GM12878 (cell line): ENCODE measurements around the gene GRAMD1B. TPM values are rescaled to one million over a fixed set of nuclear protein-coding genes. Genes with fewer than 3 reads are reported as not detected.

Experiments
- ATAC-seq: fragments of 200-7000 bp; cut with Tn5 transposase; 3 replicates; pipeline ENCODE4 v1.9.1; 2020; ENCODE audit warnings: mild to moderate bottlenecking, moderate library complexity
- BruUV-seq: library from RNA; stranded (reverse); fragments of 400-500 nt; replicated peaks from 2 replicates; lab custom pipeline; 2021; lab: Mats Ljungman, UMichigan
- CTCF ChIA-PET: fragments of 300-600 bp; sonication (Branson Sonifier 250); formaldehyde crosslinking; extraction: SDS; loops from one replicate; lab custom pipeline; 2021; ENCODE audit warnings: inconsistent platforms; lab: Yijun Ruan, JAX
- POLR2A ChIA-PET: fragments of 350-600 bp; formaldehyde crosslinking; extraction: SDS; loops from one replicate; lab custom pipeline; 2021; ENCODE audit warnings: inconsistent platforms; lab: Charles Lee
- RAD21 ChIA-PET: fragments of 300-600 bp; sonication (Branson Sonifier 250); formaldehyde crosslinking; loops from one replicate; lab custom pipeline; 2023; ENCODE audit warnings: antibody characterized with exemption; ENCODE audit not compliant: unreplicated experiment; lab: Charles Lee
- SMC1A ChIA-PET: fragments of 300-600 bp; sonication (Branson Sonifier 250); formaldehyde crosslinking; loops from one replicate; lab custom pipeline; 2023; ENCODE audit not compliant: unreplicated experiment, uncharacterized antibody; lab: Charles Lee
- DNase-seq: peaks from one replicate; pipeline ENCODE4 v3.0.0-alpha.2; 2011; ENCODE audit warnings: low read depth, low spot score
- FAIRE-seq: peaks from 3 replicates; lab custom pipeline; 2011; peaks lifted over from hg19 to GRCh38; lab: Jason Lieb, UNC
- H2AFZ ChIP-seq: 2 replicates; pipeline ENCODE4 v1.6.0; 2011; ENCODE audit warnings: low read depth, low read length, control low read depth; ENCODE audit not compliant: control insufficient read depth
- H3K27ac ChIP-seq: 2 replicates; pipeline ENCODE4 v1.5.1; 2011; ENCODE audit warnings: control low read depth; ENCODE audit not compliant: control insufficient read depth, insufficient read depth
- H3K27me3 ChIP-seq, 2 experiments: replicated peaks in 1 of 2; 2 replicates each; pipeline versions ENCODE4 v1.6.0 to v1.6.1; 2011; ENCODE audit warnings: low read length in 1 of 2; ENCODE audit not compliant: control insufficient read depth in 2 of 2, insufficient read depth in 2 of 2
- H3K36me3 ChIP-seq, 2 experiments: 2 replicates each; pipeline ENCODE4 v1.5.1; 2011; ENCODE audit warnings: low read length in 1 of 2; ENCODE audit not compliant: control insufficient read depth in 2 of 2, insufficient read depth in 2 of 2
- H3K4me1 ChIP-seq: 2 replicates; pipeline ENCODE4 v1.6.1; 2011; ENCODE audit warnings: mild to moderate bottlenecking, low read length, moderate library complexity, mixed read lengths; ENCODE audit not compliant: control insufficient read depth, insufficient read depth
- H3K4me2 ChIP-seq: 2 replicates; pipeline ENCODE4 v1.6.0; 2011; ENCODE audit warnings: control low read depth; ENCODE audit not compliant: control insufficient read depth, insufficient read depth
- H3K4me3 ChIP-seq: fragments of 200-600 bp; sonication (generic); 2 replicates; pipeline ENCODE4 v1.5.1; 2016
- H3K79me2 ChIP-seq: 2 replicates; pipeline ENCODE4 v1.6.0; 2011; ENCODE audit warnings: low read length; ENCODE audit not compliant: control insufficient read depth, insufficient read depth
- H3K9ac ChIP-seq: 2 replicates; pipeline ENCODE4 v1.8.0; 2011; ENCODE audit warnings: low read length, control low read depth, mixed read lengths; ENCODE audit not compliant: control insufficient read depth, insufficient read depth
- H3K9me3 ChIP-seq: replicated peaks from 3 replicates; pipeline ENCODE4 v1.5.1; 2011; ENCODE audit warnings: mild to moderate bottlenecking, low read length; ENCODE audit not compliant: control insufficient read depth, insufficient read depth
- H4K20me1 ChIP-seq: 2 replicates; pipeline ENCODE4 v1.6.0; 2011; ENCODE audit not compliant: control insufficient read depth, insufficient read depth
- BRCA1 ChIP-seq: IDR thresholded peaks from 2 replicates; pipeline ENCODE4 v1.6.1; 2011; ENCODE audit warnings: low read depth, low read length, improper control_type of control experiment
- CBX3 ChIP-seq: fragments of 200-600 bp; sonication (generic); IDR thresholded peaks from 2 replicates; pipeline ENCODE4 v1.6.1; 2016; ENCODE audit warnings: low read depth, borderline replicate concordance
- CHD2 ChIP-seq: IDR thresholded peaks from 2 replicates; pipeline ENCODE4 v1.6.1; 2011; ENCODE audit warnings: low read depth, low read length, improper control_type of control experiment, borderline replicate concordance
- EED ChIP-seq: sonication (generic); IDR thresholded peaks from 2 replicates; pipeline ENCODE4 v1.6.1; 2016; ENCODE audit warnings: antibody characterized with exemption, low read depth
- FOXK2 ChIP-seq: fragments of 450-650 bp; IDR thresholded peaks from 2 replicates; pipeline ENCODE4 v1.6.1; 2017; ENCODE audit warnings: mild to moderate bottlenecking, moderate library complexity
- GABPA ChIP-seq: IDR thresholded peaks from 2 replicates; pipeline ENCODE4 v1.6.1; 2014; ENCODE audit warnings: antibody characterized with exemption, low read depth, mild to moderate bottlenecking, inconsistent platforms
- GATAD2B ChIP-seq: fragments of 450-650 bp; conservative IDR thresholded peaks from 2 replicates; pipeline ENCODE4 v1.6.1; 2017; ENCODE audit warnings: low read depth, mild to moderate bottlenecking, moderate library complexity
- IKZF1 ChIP-seq: fragments of 450-650 bp; conservative IDR thresholded peaks from 2 replicates; pipeline ENCODE4 v1.6.1; 2017; ENCODE audit warnings: antibody characterized with exemption, mild to moderate bottlenecking
- NBN ChIP-seq: fragments of 450-650 bp; IDR thresholded peaks from 2 replicates; pipeline ENCODE4 v1.6.1; 2016
- RBBP5 ChIP-seq: fragments of 200-600 bp; sonication (generic); conservative IDR thresholded peaks from 2 replicates; pipeline ENCODE4 v1.6.1; 2016
- SIN3A ChIP-seq: IDR thresholded peaks from 2 replicates; pipeline ENCODE4 v1.6.1; 2012; ENCODE audit warnings: low read depth, low read length, improper control_type of control experiment
- SRF ChIP-seq, 2 experiments: IDR thresholded peaks; 2 replicates each; pipeline ENCODE4 v1.6.1; 2011; ENCODE audit warnings: low read depth in 2 of 2, low read length in 2 of 2, mild to moderate bottlenecking in 1 of 2, moderate library complexity in 1 of 2
- ZNF207 ChIP-seq: fragments of 450-650 bp; IDR thresholded peaks from 2 replicates; pipeline ENCODE4 v1.6.1; 2014; ENCODE audit warnings: antibody characterized with exemption, mild to moderate bottlenecking, borderline replicate concordance
- ZSCAN29 ChIP-seq: fragments of 450-650 bp; IDR thresholded peaks from 2 replicates; pipeline ENCODE4 v1.6.1; 2017; ENCODE audit warnings: mild to moderate bottlenecking, moderate library complexity
- WGBS: methylation state at CpG from one replicate; pipeline ENCODE4 v1.1.6; 2016; ENCODE audit warnings: low lambda C conversion rate; ENCODE audit not compliant: insufficient replicate concordance, insufficient coverage; ENCODE audit errors: missing lambda C conversion rate; 5-methylcytosine and 5-hydroxymethylcytosine counted together
- in situ Hi-C: fragments of 300-500 bp; cut with MboI; formaldehyde crosslinking; loops from 9 replicates; pipeline ENCODE4 v1.14.3; 2018; ENCODE audit warnings: mixed read lengths
- intact Hi-C: fragments of 100-400 bp; cut with micrococcal nuclease; formaldehyde crosslinking; loops from one replicate; pipeline ENCODE4 v1.14.2; 2022; ENCODE audit not compliant: unreplicated experiment
- polyA plus RNA-seq, 11 experiments: library from polyadenylated mRNA; depleted of rRNA in 4 of 11; unstranded in 6 of 11; stranded (reverse) in 5 of 11; fragments of >200 nt; fragmentation: Nextera tagmentation in 4 of 11; fragmentation: Illumina TruSeq in 1 of 11; extraction: Ambion mirVana in 4 of 11; extraction: Trizol in 1 of 11; gene quantifications; 1 replicate in 1 of 11; 2 replicates in 10 of 11; pipeline versions ENCODE4 v1.2.1 to v1.2.3, GENCODE V29; 2011 to 2016; ENCODE audit warnings: inconsistent platforms in 2 of 11, missing spikeins in 2 of 11, low read depth in 1 of 11
- total RNA-seq, 4 experiments: library from RNA; depleted of rRNA in 3 of 4; stranded (reverse); fragments of >200 nt in 3 of 4; fragmentation: Illumina TruSeq in 1 of 4; extraction: Trizol in 1 of 4; gene quantifications; 2 replicates each; pipeline versions ENCODE4 v1.2.1 to v1.2.3, GENCODE V29; 2013 to 2021
- TF ChIP-seq, protein P1 (sequence below): fragments of 450-650 bp; IDR thresholded peaks from 2 replicates; pipeline ENCODE4 v1.6.1; 2016; ENCODE audit warnings: mild to moderate bottlenecking, moderate library complexity, borderline replicate concordance
- TF ChIP-seq, protein P2 (sequence below): fragments of 450-650 bp; IDR thresholded peaks from 2 replicates; pipeline ENCODE4 v1.6.1; 2017; ENCODE audit warnings: low read depth, mild to moderate bottlenecking, moderate library complexity
- TF ChIP-seq, protein P3 (sequence below): fragments of 450-650 bp; conservative IDR thresholded peaks from 2 replicates; pipeline ENCODE4 v1.6.1; 2017; ENCODE audit warnings: mild to moderate bottlenecking, moderate library complexity

Gene GRAMD1B
- total and polyA plus RNA-seq, 10 of the 15 experiments (the other 5 are each of a cell fraction or from before 2014, with no cell fraction given), result 1.9 to 49.1 (median 26.9) TPM

DNA sequence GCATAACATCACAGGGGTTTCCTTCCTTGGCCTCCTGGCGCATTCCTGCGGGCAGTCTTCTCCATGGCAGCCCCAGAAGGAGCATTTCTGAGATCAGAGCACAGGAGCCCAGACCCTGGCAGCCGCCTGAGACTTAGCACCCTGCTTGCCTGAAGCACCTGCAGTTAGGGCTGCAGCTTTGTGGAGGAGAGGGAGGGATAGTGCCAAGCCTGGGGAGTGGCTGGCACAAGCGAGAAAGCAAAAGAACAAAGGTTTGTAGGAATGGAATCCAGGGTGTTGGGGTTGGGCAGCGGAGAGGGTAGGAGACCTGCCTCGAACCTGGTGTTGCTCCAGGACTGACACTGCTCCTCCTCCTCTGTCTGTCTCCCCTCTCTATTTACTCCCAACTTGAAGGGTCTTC, 157.5 kb downstream of the GRAMD1B start:
- 35% methylated on average over 6 of the region's 6 CpGs for WGBS
- ChIA-PET SMC1A (no interaction called here), CTCF (no interaction called here), RAD21 (no interaction called here), POLR2A (no interaction called here)
- H3K4me2 ChIP-seq, result no peak overlapping the region
- no peak overlapping the region for H3K27ac ChIP-seq
- peaks cover 0 to 10% of the 10 kb centered on the region in 2 experiments; a peak in 3 of 4 replicates for H3K36me3 ChIP-seq
- H3K79me2 ChIP-seq, result no peaks in the 10 kb centered on the region
- TF ChIP-seq SRF (IDR thresholded peaks at IDR 0.05; ENCODE audit: low read depth in 2 of 2, low read length in 2 of 2) (no peak), IKZF1 (no peak), SIN3A (no peak), EED (no peak), CHD2 (no peak), FOXK2 (no peak), GABPA (no peak), NBN (no peak), ZNF207 (no peak), ZSCAN29 (no peak), GATAD2B (no peak), BRCA1 (no peak), RBBP5 (no peak), CBX3 (no peak)
- TF ChIP-seq, protein P1, sequence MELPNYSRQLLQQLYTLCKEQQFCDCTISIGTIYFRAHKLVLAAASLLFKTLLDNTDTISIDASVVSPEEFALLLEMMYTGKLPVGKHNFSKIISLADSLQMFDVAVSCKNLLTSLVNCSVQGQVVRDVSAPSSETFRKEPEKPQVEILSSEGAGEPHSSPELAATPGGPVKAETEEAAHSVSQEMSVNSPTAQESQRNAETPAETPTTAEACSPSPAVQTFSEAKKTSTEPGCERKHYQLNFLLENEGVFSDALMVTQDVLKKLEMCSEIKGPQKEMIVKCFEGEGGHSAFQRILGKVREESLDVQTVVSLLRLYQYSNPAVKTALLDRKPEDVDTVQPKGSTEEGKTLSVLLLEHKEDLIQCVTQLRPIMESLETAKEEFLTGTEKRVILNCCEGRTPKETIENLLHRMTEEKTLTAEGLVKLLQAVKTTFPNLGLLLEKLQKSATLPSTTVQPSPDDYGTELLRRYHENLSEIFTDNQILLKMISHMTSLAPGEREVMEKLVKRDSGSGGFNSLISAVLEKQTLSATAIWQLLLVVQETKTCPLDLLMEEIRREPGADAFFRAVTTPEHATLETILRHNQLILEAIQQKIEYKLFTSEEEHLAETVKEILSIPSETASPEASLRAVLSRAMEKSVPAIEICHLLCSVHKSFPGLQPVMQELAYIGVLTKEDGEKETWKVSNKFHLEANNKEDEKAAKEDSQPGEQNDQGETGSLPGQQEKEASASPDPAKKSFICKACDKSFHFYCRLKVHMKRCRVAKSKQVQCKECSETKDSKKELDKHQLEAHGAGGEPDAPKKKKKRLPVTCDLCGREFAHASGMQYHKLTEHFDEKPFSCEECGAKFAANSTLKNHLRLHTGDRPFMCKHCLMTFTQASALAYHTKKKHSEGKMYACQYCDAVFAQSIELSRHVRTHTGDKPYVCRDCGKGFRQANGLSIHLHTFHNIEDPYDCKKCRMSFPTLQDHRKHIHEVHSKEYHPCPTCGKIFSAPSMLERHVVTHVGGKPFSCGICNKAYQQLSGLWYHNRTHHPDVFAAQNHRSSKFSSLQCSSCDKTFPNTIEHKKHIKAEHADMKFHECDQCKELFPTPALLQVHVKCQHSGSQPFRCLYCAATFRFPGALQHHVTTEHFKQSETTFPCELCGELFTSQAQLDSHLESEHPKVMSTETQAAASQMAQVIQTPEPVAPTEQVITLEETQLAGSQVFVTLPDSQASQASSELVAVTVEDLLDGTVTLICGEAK, result no peak
- TF ChIP-seq, protein P2, sequence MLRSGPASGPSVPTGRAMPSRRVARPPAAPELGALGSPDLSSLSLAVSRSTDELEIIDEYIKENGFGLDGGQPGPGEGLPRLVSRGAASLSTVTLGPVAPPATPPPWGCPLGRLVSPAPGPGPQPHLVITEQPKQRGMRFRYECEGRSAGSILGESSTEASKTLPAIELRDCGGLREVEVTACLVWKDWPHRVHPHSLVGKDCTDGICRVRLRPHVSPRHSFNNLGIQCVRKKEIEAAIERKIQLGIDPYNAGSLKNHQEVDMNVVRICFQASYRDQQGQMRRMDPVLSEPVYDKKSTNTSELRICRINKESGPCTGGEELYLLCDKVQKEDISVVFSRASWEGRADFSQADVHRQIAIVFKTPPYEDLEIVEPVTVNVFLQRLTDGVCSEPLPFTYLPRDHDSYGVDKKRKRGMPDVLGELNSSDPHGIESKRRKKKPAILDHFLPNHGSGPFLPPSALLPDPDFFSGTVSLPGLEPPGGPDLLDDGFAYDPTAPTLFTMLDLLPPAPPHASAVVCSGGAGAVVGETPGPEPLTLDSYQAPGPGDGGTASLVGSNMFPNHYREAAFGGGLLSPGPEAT, result no peak
- TF ChIP-seq, protein P3, sequence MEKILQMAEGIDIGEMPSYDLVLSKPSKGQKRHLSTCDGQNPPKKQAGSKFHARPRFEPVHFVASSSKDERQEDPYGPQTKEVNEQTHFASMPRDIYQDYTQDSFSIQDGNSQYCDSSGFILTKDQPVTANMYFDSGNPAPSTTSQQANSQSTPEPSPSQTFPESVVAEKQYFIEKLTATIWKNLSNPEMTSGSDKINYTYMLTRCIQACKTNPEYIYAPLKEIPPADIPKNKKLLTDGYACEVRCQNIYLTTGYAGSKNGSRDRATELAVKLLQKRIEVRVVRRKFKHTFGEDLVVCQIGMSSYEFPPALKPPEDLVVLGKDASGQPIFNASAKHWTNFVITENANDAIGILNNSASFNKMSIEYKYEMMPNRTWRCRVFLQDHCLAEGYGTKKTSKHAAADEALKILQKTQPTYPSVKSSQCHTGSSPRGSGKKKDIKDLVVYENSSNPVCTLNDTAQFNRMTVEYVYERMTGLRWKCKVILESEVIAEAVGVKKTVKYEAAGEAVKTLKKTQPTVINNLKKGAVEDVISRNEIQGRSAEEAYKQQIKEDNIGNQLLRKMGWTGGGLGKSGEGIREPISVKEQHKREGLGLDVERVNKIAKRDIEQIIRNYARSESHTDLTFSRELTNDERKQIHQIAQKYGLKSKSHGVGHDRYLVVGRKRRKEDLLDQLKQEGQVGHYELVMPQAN, result no peak
- H3K4me3 ChIP-seq, result no peak overlapping the region
- no peak overlapping the region for H2AFZ ChIP-seq
- no peaks in the 10 kb centered on the region for H4K20me1 ChIP-seq
- no peak overlapping the region for H3K9ac ChIP-seq
- DNase-seq, result no peak
- no peaks in the 10 kb centered on the region for H3K9me3 ChIP-seq
- BruUV-seq, result no TSS peak
- in situ Hi-C loops, result no loop called here
- H3K4me1 ChIP-seq, result no peaks in the 10 kb centered on the region
- no peaks in the 10 kb centered on the region for H3K27me3 ChIP-seq
- intact Hi-C loops, result no loop called here
- no peak for FAIRE-seq
- ATAC-seq, result no peak
